Adrenal gland (tissue), 5 donors: ENCODE data around the gene NHLH2.

ENCODE experiments used
- CTCF ChIP-seq, 6 experiments: fragments of 450-650 bp in 4 of 6; fragments of 200-600 bp in 2 of 6; sonication (generic) in 1 of 6; IDR thresholded peaks; 1 replicate in 5 of 6; 2 replicates in 1 of 6; pipeline versions ENCODE4 v1.5.1 to v1.8.0; 2016 to 2021; ENCODE audit warnings: antibody characterized with exemption in 6 of 6, mild to moderate bottlenecking in 2 of 6, moderate library complexity in 1 of 6
- POLR2A ChIP-seq, 2 donors: fragments of 450-650 bp; IDR thresholded peaks; one replicate each; pipeline ENCODE4 v1.6.1; 2017; ENCODE audit warnings: antibody characterized with exemption in 2 of 2, mild to moderate bottlenecking in 2 of 2, moderate library complexity in 1 of 2
- donor health status: DM: no; HTN: no; CAD: no.

GRCh38 chr1:115865704-115866380 lies 24.9 kb upstream of the NHLH2 start:
- no peak for TF ChIP-seq CTCF (IDR thresholded peaks at IDR 0.05)
- no peak for TF ChIP-seq POLR2A (IDR thresholded peaks at IDR 0.05)
